HepG2 (cell line): Measurements from ENCODE around the gene CD33. TPM values are rescaled to one million over a fixed set of nuclear protein-coding genes. Genes with fewer than 3 reads are reported as not detected.

Experiments used
- ATAC-seq: fragments of 200-7000 bp; cut with Tn5 transposase; 3 replicates; pipeline ENCODE4 v1.9.1; 2020; ENCODE audit warnings: mild to moderate bottlenecking, moderate library complexity
- BruUV-seq: library from RNA; stranded (reverse); fragments of 400-500 nt; replicated peaks from 2 replicates; lab custom pipeline; 2021; lab: Mats Ljungman, UMichigan
- CTCF ChIA-PET: fragments of 300-600 bp; formaldehyde crosslinking; extraction: SDS; loops from one replicate; lab custom pipeline; 2021; ENCODE audit warnings: low total read pairs, inconsistent platforms, low intra/inter-chr PET ratio; lab: Yijun Ruan, JAX
- POLR2A ChIA-PET: fragments of 350-600 bp; sonication (Branson Sonifier 250); formaldehyde crosslinking; loops from one replicate; lab custom pipeline; 2020; ENCODE audit warnings: antibody characterized with exemption, inconsistent platforms; lab: Yijun Ruan, JAX
- DNase-seq: peaks from one replicate; pipeline ENCODE4 v3.0.0-alpha.2; 2015; ENCODE audit warnings: low spot score
- FAIRE-seq: peaks from 3 replicates; lab custom pipeline; 2011; peaks lifted over from hg19 to GRCh38; lab: Jason Lieb, UNC
- H2AFZ ChIP-seq: one replicate; pipeline ENCODE4 v1.6.1; 2011; ENCODE audit warnings: low read length, inconsistent platforms
- H3K27ac ChIP-seq: fragments of 300-600 bp; 3 replicates; pipeline ENCODE4 v1.8.0; 2011; ENCODE audit warnings: mixed run types, mild to moderate bottlenecking, mixed read lengths, low read length, inconsistent platforms; ENCODE audit not compliant: insufficient read depth; ENCODE audit errors: extremely low read length
- H3K27me3 ChIP-seq, 2 experiments: fragments of 200-600 bp in 1 of 2; 2 replicates in 1 of 2; 3 replicates in 1 of 2; pipeline versions ENCODE4 v1.6.0 to v1.8.0; 2011; ENCODE audit warnings: low read length in 2 of 2, mild to moderate bottlenecking in 2 of 2, moderate library complexity in 2 of 2, inconsistent platforms in 1 of 2; ENCODE audit not compliant: insufficient read depth in 2 of 2, control insufficient read depth in 1 of 2
- H3K36me3 ChIP-seq, 2 experiments: fragments of 200-600 bp in 1 of 2; replicated peaks in 1 of 2; 2 replicates in 1 of 2; 3 replicates in 1 of 2; pipeline versions ENCODE4 v1.5.1 to v1.8.0; 2011; ENCODE audit warnings: low read length in 2 of 2, inconsistent platforms in 1 of 2; ENCODE audit not compliant: insufficient read depth in 2 of 2, control insufficient read depth in 1 of 2
- H3K4me1 ChIP-seq: 2 replicates; pipeline ENCODE4 v1.5.1; 2012; ENCODE audit warnings: low read length, inconsistent platforms; ENCODE audit not compliant: insufficient read depth
- H3K4me2 ChIP-seq: 2 replicates; pipeline ENCODE4 v1.6.0; 2011; ENCODE audit warnings: low read depth, low read length, inconsistent platforms
- H3K4me3 ChIP-seq, 3 experiments: fragments of 200-600 bp in 1 of 3; sonication (generic), shearing (Covaris generic) in 1 of 3; replicated peaks in 1 of 3; 2 replicates each; pipeline ENCODE4 v1.5.1; 2011 to 2016; ENCODE audit warnings: low read length in 3 of 3, inconsistent platforms in 2 of 3, low read depth in 2 of 3, mild to moderate bottlenecking in 2 of 3, control low read depth in 1 of 3, mixed read lengths in 1 of 3; ENCODE audit not compliant: insufficient read depth in 1 of 3
- H3K79me2 ChIP-seq: one replicate; pipeline ENCODE4 v1.6.1; 2011; ENCODE audit warnings: low read length, inconsistent platforms; ENCODE audit not compliant: insufficient read depth
- H3K9ac ChIP-seq: 2 replicates; pipeline ENCODE4 v1.6.0; 2011; ENCODE audit warnings: mild to moderate bottlenecking, low read depth, low read length, inconsistent platforms; ENCODE audit not compliant: insufficient read depth
- H3K9me3 ChIP-seq: 2 replicates; pipeline ENCODE4 v1.5.1; 2012; ENCODE audit warnings: mild to moderate bottlenecking, low read length
- H4K20me1 ChIP-seq: 2 replicates; pipeline ENCODE4 v1.6.0; 2011; ENCODE audit warnings: inconsistent platforms, mild to moderate bottlenecking, low read length, moderate library complexity; ENCODE audit not compliant: insufficient read depth
- KDM5A ChIP-seq: fragments of 200-600 bp; sonication (generic); IDR thresholded peaks from 2 replicates; pipeline ENCODE4 v1.7.0; 2018; ENCODE audit warnings: antibody characterized with exemption, mild to moderate bottlenecking, low read length, borderline replicate concordance
- NFE2 ChIP-seq: sonication (generic); formaldehyde crosslinking; IDR thresholded peaks from 2 replicates; pipeline ENCODE4 v1.4.0; 2020; ENCODE audit warnings: missing genetic modification reagents
- RXRA ChIP-seq: sonication (generic); formaldehyde crosslinking; IDR thresholded peaks from 2 replicates; pipeline ENCODE4 v1.5.1; 2020; ENCODE audit warnings: missing genetic modification reagents
- SMC3 ChIP-seq: IDR thresholded peaks from 2 replicates; pipeline ENCODE4 v1.6.1; 2011; ENCODE audit warnings: low read length, improper control_type of control experiment
- TAF15 ChIP-seq: fragments of 200-400 bp; formaldehyde crosslinking; IDR thresholded peaks from one replicate; pipeline ENCODE4 v1.6.1; 2018; ENCODE audit warnings: mild to moderate bottlenecking, low read depth, low read length; ENCODE audit not compliant: poor library complexity, severe bottlenecking
- ZBTB20 ChIP-seq: sonication (generic); formaldehyde crosslinking; IDR thresholded peaks from 2 replicates; pipeline ENCODE4 v1.8.1; 2023; ENCODE audit warnings: missing genetic modification reagents, low read depth, mild to moderate bottlenecking, borderline replicate concordance
- ZBTB42 ChIP-seq: sonication (generic); formaldehyde crosslinking; IDR thresholded peaks from 2 replicates; pipeline ENCODE4 v1.5.0; 2020; ENCODE audit warnings: mild to moderate bottlenecking, missing genetic modification reagents
- ZNF337 ChIP-seq: sonication (generic); formaldehyde crosslinking; IDR thresholded peaks from 2 replicates; pipeline ENCODE4 v1.5.1; 2020; ENCODE audit warnings: missing genetic modification reagents, low read depth, mild to moderate bottlenecking, borderline replicate concordance
- ZNF660 ChIP-seq: sonication (generic); formaldehyde crosslinking; IDR thresholded peaks from 2 replicates; pipeline ENCODE4 v1.5.1; 2020; ENCODE audit warnings: mild to moderate bottlenecking, low read depth, missing genetic modification reagents, borderline replicate concordance
- ZZZ3 ChIP-seq: sonication (generic); formaldehyde crosslinking; IDR thresholded peaks from 2 replicates; pipeline ENCODE4 v1.4.0; 2020; ENCODE audit warnings: missing genetic modification reagents, mild to moderate bottlenecking, borderline replicate concordance
- WGBS: methylation state at CpG from one replicate; pipeline ENCODE4 v1.1.6; 2017; ENCODE audit warnings: low lambda C conversion rate; 5-methylcytosine and 5-hydroxymethylcytosine counted together
- in situ Hi-C: cut with HindIII; loops from 2 replicates; pipeline ENCODE4 v1.10.0; 2017; ENCODE audit warnings: low pct_unique_long_range_greater_than_20kb; ENCODE audit not compliant: extremely low pct_ligation_motif_present
- intact Hi-C: fragments of 100-400 bp; cut with micrococcal nuclease; formaldehyde crosslinking; loops from one replicate; pipeline ENCODE4 v1.10.0; 2022; ENCODE audit not compliant: unreplicated experiment
- polyA plus RNA-seq, 8 experiments: library from polyadenylated mRNA; depleted of rRNA in 3 of 8; stranded (reverse) in 7 of 8; unstranded in 1 of 8; fragments of >200 nt; fragmentation: Illumina TruSeq in 4 of 8; extraction: Trizol in 4 of 8; gene quantifications; 2 replicates each; pipeline versions ENCODE4 v1.2.1 to v1.2.3, GENCODE V29; 2011 to 2016; ENCODE audit warnings: low read depth in 4 of 8, missing spikeins in 1 of 8, mixed read lengths in 1 of 8; ENCODE audit not compliant: insufficient read depth in 1 of 8
- total RNA-seq, 5 experiments: library from RNA; depleted of rRNA; stranded (reverse); fragments of >200 nt; fragmentation: Illumina TruSeq; extraction: Trizol; gene quantifications; 2 replicates each; pipeline ENCODE4 v1.2.3, GENCODE V29; 2016; ENCODE audit warnings: low read depth in 1 of 5
- TF ChIP-seq, protein P1 (sequence below): sonication (generic); formaldehyde crosslinking; IDR thresholded peaks from 2 replicates; pipeline ENCODE4 v1.8.0; 2023; ENCODE audit warnings: mild to moderate bottlenecking, missing genetic modification reagents

CD33 gene
- total and polyA plus RNA-seq, 2 of the 13 experiments (the other 11 are each of a cell fraction or from before 2014, with no cell fraction given), result 0.29 TPM; not detected in 1

- H3K27me3 ChIP-seq, result peaks cover 4 to 20% of the 10 kb centered on the region in 2 experiments
- no TSS peak for BruUV-seq
- WGBS, result 56% methylated on average over 26 of the region's 26 CpGs
- no peak for FAIRE-seq
- intact Hi-C loops, result no loop called here
- no peak overlapping the region for H3K4me2 ChIP-seq
- no peak for TF ChIP-seq TAF15
- TF ChIP-seq SMC3, result no peak
- no peak for TF ChIP-seq RXRA (CRISPR knock-in tag)
- TF ChIP-seq ZZZ3 (CRISPR knock-in tag), result no peak
- TF ChIP-seq KDM5A, result no peak
- no peak for TF ChIP-seq ZBTB20 (CRISPR knock-in tag)
- TF ChIP-seq, protein P1, sequence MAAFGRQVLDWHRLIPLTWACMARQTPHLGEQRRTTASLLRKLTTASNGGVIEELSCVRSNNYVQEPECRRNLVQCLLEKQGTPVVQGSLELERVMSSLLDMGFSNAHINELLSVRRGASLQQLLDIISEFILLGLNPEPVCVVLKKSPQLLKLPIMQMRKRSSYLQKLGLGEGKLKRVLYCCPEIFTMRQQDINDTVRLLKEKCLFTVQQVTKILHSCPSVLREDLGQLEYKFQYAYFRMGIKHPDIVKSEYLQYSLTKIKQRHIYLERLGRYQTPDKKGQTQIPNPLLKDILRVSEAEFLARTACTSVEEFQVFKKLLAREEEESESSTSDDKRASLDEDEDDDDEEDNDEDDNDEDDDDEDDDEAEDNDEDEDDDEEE (CRISPR knock-in tag), result no peak
- no peak for TF ChIP-seq ZNF660 (CRISPR knock-in tag)
- no peak for TF ChIP-seq ZBTB42 (CRISPR knock-in tag)
- TF ChIP-seq ZNF337, result no peak
- no peak for TF ChIP-seq NFE2 (CRISPR knock-in tag)
- no peak overlapping the region for H3K9ac ChIP-seq
- ATAC-seq, result no peak
- H3K27ac ChIP-seq, result no peak overlapping the region
- H3K4me3 ChIP-seq, result no peak overlapping the region
- no peaks in the 10 kb centered on the region for H3K79me2 ChIP-seq
- no peaks in the 10 kb centered on the region for H3K9me3 ChIP-seq
- in situ Hi-C loops, result no loop called here
- H3K36me3 ChIP-seq, result no peaks in the 10 kb centered on the region
- H2AFZ ChIP-seq, result no peak overlapping the region
- H4K20me1 ChIP-seq, result no peaks in the 10 kb centered on the region
- DNase-seq, result no peak
- ChIA-PET CTCF (no interaction called here), POLR2A (no interaction called here)
- peaks cover 8% of the 10 kb centered on the region; the same call in 1 of the 2 replicates for H3K4me1 ChIP-seq
Measured at GRCh38 chr19:51271067-51271466, 46.2 kb downstream of the CD33 start.
